IMR-90 (cell line): ENCODE data around the gene TRAF4.
A peak's percentile ranks its signal among the peaks of the same experiment; 100 is the strongest.

Source experiments
- BHLHE40 ChIP-seq: fragments of 150-350 bp; IDR thresholded peaks from 2 replicates; pipeline ENCODE4 v1.6.1; 2016; ENCODE audit warnings: mild to moderate bottlenecking, low read depth, low read length
- CEBPB ChIP-seq: IDR thresholded peaks from 2 replicates; pipeline ENCODE4 v1.6.1; 2012; ENCODE audit warnings: low read depth, low read length, improper control_type of control experiment
- CHD1 ChIP-seq: IDR thresholded peaks from 2 replicates; pipeline ENCODE4 v1.6.1; 2012; ENCODE audit warnings: low read depth, low read length, improper control_type of control experiment
- MAFK ChIP-seq: IDR thresholded peaks from 2 replicates; pipeline ENCODE4 v1.6.1; 2012; ENCODE audit warnings: low read depth, low read length, improper control_type of control experiment
- MAZ ChIP-seq: IDR thresholded peaks from 2 replicates; pipeline ENCODE4 v1.6.1; 2012; ENCODE audit warnings: low read depth, mild to moderate bottlenecking, low read length, improper control_type of control experiment, moderate library complexity, borderline replicate concordance
- MXI1 ChIP-seq: IDR thresholded peaks from 2 replicates; pipeline ENCODE4 v1.6.1; 2012; ENCODE audit warnings: low read depth, mild to moderate bottlenecking, low read length, moderate library complexity, borderline replicate concordance
- POLR2A ChIP-seq: IDR thresholded peaks from 2 replicates; pipeline ENCODE4 v1.6.1; 2012; ENCODE audit warnings: mild to moderate bottlenecking, low read depth, low read length
- RAD21 ChIP-seq: IDR thresholded peaks from 2 replicates; pipeline ENCODE4 v1.6.1; 2012; ENCODE audit warnings: low read length, improper control_type of control experiment
- RCOR1 ChIP-seq: IDR thresholded peaks from 2 replicates; pipeline ENCODE4 v1.6.1; 2012; ENCODE audit warnings: mild to moderate bottlenecking, low read length, improper control_type of control experiment; ENCODE audit not compliant: insufficient replicate concordance
- RFX5 ChIP-seq: IDR thresholded peaks from 2 replicates; pipeline ENCODE4 v1.8.0; 2012; ENCODE audit warnings: low read depth, mild to moderate bottlenecking, low read length, moderate library complexity
- SMC3 ChIP-seq: fragments of 150-350 bp; IDR thresholded peaks from 2 replicates; pipeline ENCODE4 v1.6.1; 2016; ENCODE audit warnings: low read depth, mild to moderate bottlenecking, antibody characterized with exemption, low read length, moderate library complexity
- USF2 ChIP-seq: fragments of 150-350 bp; IDR thresholded peaks from 2 replicates; pipeline ENCODE4 v1.6.1; 2017; ENCODE audit warnings: mild to moderate bottlenecking, antibody characterized with exemption, low read length, low read depth
- TF ChIP-seq, protein P1 (sequence below): conservative IDR thresholded peaks from 2 replicates; pipeline ENCODE4 v1.5.1; 2012; ENCODE audit warnings: mild to moderate bottlenecking, low read depth, low read length, improper control_type of control experiment

DNA sequence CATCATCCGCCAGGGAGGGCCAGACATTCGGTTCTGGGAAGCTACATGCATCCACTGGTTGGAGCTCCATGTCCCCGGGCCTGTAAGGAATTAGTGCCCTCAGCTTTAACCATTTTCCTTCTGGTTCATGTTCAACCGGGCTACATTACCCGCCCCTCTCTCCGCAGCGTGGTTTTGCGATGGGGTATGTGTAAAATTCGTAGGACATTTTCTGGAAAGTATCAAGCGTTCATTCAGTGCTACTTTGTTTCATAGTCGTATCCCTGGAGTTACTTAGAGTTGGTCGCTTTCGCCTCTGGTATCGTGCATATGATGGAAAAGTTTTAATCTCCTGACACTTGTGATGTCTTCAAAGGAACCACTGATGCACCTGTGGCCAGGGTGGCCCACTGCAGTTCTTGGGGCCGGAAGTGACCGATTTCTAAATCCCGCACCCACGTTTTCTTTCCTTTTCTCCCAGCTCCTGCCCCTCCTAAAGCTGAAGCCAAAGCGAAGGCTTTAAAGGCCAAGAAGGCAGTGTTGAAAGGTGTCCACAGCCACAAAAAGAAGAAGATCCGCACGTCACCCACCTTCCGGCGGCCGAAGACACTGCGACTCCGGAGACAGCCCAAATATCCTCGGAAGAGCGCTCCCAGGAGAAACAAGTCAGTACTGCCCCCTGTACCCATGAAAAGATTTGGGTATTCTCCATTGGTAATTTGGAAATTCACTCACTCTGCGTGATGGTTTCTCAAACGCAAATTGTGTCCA is 23.4 kb upstream of the TRAF4 start:
- TF ChIP-seq, protein P1, sequence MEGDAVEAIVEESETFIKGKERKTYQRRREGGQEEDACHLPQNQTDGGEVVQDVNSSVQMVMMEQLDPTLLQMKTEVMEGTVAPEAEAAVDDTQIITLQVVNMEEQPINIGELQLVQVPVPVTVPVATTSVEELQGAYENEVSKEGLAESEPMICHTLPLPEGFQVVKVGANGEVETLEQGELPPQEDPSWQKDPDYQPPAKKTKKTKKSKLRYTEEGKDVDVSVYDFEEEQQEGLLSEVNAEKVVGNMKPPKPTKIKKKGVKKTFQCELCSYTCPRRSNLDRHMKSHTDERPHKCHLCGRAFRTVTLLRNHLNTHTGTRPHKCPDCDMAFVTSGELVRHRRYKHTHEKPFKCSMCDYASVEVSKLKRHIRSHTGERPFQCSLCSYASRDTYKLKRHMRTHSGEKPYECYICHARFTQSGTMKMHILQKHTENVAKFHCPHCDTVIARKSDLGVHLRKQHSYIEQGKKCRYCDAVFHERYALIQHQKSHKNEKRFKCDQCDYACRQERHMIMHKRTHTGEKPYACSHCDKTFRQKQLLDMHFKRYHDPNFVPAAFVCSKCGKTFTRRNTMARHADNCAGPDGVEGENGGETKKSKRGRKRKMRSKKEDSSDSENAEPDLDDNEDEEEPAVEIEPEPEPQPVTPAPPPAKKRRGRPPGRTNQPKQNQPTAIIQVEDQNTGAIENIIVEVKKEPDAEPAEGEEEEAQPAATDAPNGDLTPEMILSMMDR: peak; percentile 15; the same call in 1 of the 2 replicates
- TF ChIP-seq POLR2A (no peak), CEBPB (no peak), RFX5 (no peak), MAZ (no peak), MXI1 (no peak), RAD21 (no peak; the same call in 1 of the 2 replicates), CHD1 (no peak), BHLHE40 (no peak), RCOR1 (no peak), USF2 (no peak), SMC3 (no peak), MAFK (no peak)
